Neural progenitor cell (in vitro differentiated cells): ENCODE results near the gene CGREF1.

Experiments used
- EZH2 ChIP-seq: fragments of 200-600 bp; sonication (generic); IDR thresholded peaks from 2 replicates; pipeline ENCODE4 v1.6.1; 2017; ENCODE audit warnings: antibody characterized with exemption, mild to moderate bottlenecking, moderate library complexity
- EZH2phosphoT487 ChIP-seq: fragments of 200-600 bp; sonication (generic); IDR thresholded peaks from 2 replicates; pipeline ENCODE4 v1.6.1; 2017; ENCODE audit warnings: antibody characterized with exemption
- TF ChIP-seq, protein P1 (sequence below): fragments of 200-600 bp; sonication (generic); IDR thresholded peaks from 2 replicates; pipeline ENCODE4 v1.5.1; 2017; ENCODE audit warnings: antibody characterized with exemption, mild to moderate bottlenecking

DNA sequence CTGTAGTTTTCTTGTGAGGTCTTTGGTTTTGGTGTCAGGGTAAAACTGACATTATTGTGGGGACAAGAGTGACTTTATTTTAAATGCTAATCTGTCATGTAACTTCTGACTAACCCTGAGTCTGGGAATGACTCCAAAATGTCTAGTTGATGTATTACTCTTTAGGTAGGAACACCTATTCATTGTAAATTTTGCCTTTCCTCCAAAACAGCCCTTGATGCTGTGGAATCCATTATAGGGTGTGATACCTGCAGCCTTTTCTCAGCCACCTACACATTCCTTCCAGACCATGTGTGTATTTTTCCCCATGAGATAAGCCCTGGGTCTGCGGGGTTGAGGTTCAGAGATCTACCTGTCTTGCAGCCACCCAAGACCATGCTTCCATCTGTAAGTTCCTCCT lies 24.4 kb upstream of the CGREF1 start:
- TF ChIP-seq, protein P1, sequence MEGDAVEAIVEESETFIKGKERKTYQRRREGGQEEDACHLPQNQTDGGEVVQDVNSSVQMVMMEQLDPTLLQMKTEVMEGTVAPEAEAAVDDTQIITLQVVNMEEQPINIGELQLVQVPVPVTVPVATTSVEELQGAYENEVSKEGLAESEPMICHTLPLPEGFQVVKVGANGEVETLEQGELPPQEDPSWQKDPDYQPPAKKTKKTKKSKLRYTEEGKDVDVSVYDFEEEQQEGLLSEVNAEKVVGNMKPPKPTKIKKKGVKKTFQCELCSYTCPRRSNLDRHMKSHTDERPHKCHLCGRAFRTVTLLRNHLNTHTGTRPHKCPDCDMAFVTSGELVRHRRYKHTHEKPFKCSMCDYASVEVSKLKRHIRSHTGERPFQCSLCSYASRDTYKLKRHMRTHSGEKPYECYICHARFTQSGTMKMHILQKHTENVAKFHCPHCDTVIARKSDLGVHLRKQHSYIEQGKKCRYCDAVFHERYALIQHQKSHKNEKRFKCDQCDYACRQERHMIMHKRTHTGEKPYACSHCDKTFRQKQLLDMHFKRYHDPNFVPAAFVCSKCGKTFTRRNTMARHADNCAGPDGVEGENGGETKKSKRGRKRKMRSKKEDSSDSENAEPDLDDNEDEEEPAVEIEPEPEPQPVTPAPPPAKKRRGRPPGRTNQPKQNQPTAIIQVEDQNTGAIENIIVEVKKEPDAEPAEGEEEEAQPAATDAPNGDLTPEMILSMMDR = no peak
- no peak for TF ChIP-seq EZH2
- TF ChIP-seq EZH2phosphoT487 = no peak
